NCI-H446 (cell line): ENCODE measurements around the gene ADCY10.
"Not testable (repeated sequence)": the region's sequence is repeated elsewhere in the genome, so short reads cannot be mapped to it uniquely, and the experiment has no call there.

ENCODE experiments used
- DNase-seq, 2 experiments: peaks; one replicate each; lab custom pipeline; 2025; lab: John Stamatoyannopoulos, UW

Gene ADCY10

DNA sequence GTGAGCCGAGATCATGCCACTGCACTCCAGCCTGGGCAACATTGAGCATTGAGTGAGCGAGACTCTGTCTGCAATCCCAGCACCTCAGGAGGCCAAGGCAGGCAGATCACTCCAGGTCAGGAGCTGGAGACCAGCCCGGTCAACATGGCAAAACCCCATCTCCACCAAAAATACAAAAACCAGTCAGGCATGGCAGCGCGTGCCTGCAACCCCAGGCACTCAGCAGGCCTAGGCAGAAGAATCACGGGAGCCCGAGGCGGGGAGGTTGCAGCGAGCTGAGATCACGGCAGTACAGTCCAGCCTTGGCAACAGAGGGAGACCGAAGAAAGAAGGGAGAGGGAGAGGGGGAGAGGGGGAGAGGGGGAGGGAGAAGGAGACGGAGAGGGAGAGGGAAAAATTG, 107.3 kb downstream of the ADCY10 start:
- not testable (repeated sequence) for DNase-seq

DNA sequence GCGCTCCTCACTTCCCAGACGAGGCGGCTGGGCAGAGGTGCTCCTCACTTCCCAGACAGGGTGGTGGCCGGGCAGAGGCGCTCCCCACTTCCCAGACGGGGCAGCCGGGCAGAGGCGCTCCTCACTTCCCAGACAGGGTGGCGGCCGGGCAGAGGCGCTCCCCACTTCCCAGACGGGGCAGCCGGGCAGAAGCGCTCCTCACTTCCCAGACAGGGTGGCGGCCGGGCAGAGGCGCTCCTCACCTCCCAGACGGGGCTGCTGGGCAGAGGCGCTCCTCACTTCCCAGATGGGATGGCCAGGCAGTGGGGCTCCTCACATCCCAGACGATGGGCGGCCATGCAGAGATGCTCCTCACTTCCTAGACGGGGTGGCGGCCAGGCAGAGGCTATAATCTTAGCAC, 107.7 kb downstream of the ADCY10 start:
- not testable (repeated sequence) for DNase-seq

DNA sequence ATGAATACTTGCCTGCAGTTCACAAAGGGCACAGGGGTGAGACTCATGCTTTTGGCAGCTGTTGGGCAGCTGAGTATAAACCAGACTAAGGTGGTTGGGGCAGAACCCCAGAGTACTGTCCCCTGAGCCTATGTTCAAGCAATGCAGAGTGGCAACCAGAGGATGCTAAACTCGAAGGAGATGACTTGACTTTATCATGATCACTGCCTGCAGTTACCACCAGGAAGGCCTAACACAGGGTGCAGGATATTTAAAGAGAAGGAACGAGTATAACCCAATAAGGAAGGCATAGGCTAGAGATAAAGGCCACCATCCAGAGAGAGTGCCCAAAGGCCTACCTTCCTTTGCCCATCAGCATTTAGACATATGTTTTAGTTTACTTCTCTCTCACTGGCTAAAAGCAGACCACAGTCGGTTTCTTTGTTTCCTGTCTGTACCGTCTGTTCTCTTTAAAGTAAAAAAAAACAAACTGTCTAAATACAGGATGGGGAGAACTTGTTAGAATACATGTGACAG, 108.8 kb downstream of the ADCY10 start:
- DNase-seq: no peak

DNA sequence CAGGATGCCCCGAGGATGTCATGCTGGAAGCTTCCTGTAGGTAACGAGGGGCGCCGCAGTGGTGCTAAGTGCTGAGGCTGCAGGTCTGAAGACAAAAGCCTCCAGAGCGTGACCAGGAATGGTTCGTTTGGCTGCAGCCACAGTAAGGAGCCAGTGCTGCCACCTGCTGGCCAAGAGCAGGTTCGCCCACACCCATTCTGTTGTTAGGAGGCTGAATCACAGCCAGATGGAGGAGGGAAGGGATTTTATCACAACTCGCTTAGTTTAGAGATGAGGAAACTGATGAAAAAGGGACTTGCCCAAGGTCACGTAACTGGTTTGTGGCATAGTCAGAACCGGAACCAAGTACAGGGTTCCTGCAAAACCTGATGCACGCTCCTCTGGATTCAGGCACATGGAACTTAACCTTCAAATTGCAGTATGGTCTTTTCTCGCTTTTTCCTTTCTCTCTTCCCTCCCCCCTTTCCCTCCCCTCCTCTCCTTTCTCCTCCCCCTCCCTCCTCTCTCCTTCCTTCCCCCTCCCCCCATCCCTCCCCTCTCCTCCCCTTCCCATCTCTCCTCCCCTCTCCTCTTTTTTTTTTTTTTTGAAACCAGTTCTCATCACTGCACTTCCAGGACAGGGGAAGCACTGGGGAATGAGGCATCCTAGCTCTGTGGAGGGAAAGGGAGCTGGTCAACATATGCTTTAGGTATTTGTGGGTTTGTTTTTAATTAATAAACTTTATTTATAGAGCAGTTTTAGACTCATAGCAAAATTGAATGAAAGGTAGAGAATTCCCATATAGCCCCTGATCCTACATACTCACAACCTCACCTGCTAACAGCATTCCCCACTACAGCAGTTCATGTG, 110.4 kb downstream of the ADCY10 start:
- DNase-seq: peak; percentile 92 to 94

DNA sequence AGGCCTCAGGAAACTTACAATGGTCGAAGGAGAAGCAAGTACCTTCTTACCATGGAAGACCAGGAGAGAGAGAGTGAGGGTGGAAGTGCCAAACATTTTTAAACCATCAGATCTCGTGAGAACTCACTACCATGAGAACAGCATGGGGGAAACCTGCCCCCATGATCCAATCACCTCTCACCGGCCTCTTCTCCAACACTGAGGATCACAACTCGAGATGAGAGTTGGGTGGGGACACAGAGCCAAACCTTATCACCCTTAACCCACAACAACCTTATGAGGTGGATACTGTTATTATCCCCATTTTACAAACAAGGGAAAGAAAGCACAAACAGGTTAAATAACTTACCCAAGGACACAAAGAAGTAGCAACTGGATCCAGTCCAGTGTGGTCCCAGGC, 111.7 kb downstream of the ADCY10 start:
- DNase-seq: no peak

DNA sequence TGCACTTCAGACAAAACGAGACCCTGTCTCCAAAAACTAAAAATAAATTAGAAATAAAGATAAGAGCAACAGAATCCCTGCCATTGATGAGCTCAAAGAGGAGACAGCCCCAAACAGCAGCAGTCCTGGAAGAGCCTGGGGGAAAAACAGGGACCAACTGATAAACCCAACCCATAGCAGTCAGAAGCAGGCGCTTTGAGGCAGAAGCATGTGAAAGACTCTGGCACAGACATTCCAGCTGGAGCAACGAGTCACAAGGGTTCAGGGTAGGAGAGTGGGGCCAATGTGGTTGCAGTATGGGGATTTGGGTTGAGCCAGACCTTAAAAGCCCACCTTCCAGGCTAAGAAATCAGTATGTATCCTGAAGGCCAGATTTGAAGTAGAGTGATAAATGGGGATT, 113.7 kb downstream of the ADCY10 start:
- DNase-seq: no peak

DNA sequence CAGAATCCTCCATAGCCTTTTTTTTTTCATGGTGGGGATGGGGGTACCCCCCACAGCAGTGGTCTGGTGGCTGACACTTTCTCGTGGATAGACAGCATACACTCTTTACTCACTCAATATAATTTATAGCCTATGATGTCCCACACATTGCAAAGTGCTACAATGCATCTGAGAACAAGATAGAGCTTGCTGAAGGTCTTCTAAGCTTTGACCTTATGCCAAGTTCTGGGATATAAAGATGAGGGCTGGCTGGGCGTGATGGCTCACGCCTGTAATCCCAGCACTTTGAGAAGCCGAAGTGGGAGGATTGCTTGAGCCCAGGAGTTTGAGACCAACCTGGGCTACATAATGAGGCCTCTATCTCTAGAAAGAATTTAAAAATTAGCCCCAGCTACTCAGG, 114.2 kb downstream of the ADCY10 start:
- no peak for DNase-seq

DNA sequence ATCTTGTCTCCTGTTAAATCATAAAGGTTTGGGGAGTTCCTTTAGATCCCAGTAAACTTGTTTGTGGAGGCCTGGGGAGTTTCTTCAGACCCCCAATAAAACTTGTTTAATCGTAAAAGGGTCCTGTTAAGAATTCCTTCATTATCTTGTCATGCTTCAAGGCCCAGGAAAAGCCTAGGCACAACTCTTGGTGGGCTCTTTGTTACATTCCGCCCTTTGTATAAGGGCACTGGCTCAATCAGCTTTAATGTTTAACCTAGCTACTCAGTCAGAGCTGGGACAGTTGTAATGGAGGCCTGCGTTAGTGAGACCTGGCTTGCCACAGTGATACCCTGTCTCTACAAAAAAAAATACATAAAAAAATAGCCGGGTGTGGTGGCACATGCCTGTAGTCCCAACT, 115.0 kb downstream of the ADCY10 start:
- DNase-seq: no peak

DNA sequence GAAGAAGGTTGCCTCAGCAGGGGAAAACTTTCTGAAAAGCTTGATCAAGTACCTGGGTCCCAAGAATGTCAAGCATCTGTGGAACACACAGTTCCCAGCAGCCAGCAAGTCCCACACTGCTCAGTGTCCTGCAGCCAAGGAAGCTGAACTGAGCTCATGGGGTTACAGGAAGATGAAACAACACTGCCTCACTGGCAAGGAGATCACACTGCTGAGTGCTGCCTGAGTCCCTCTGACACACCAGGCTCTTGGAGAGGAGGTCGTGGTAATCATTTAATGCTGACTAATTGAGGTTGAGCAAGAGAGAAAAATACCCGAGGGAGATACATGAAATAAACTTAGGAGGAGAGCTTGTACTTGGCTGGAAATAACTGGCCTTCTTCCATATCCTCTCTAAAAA, 116.9 kb downstream of the ADCY10 start:
- peak in 1 of 2 experiments; percentile 19 for DNase-seq

DNA sequence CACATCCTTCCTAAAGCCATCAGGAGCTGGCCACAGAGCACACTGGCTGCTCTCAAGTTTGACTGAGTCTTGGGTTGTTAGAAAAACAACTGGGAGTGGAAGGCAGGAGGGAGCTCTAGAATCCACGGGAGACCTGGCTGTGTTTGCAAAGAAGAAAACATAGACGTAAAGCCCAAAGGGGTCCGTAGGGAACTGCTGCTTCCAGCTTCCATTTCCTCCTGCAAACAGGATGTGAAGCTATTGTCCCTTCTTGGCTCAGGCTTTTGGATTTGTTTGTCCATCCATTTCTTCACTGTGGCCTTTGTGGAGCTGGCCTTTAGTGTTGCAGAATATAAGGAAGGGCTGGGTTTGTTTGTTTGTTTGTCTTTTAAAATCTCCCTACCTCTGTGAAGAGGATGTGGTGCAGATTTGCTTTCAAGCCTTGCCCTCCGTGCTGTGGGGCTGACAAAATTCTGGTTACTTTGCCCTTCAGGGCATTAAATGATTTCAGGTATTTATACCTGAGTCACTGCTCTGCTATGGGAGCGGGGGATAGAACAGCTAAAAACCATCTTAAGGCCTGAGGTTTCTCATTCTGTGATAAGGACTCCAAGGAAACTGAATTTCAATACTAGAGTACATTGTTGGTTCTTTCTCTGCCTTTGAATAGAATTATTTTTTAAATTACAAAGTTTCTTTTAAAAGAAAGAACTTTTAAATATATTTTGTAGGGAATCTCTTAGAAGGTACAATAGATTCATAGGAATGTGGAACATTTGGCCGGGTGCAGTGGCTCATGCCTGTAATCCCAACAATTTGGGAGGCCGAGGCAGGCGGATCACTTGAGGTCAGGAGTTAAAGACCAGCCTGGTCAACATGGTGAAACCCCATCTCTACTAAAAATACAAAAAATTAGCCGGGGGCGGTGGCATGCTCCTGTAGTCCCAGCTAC, 117.9 kb downstream of the ADCY10 start:
- DNase-seq: no peak

DNA sequence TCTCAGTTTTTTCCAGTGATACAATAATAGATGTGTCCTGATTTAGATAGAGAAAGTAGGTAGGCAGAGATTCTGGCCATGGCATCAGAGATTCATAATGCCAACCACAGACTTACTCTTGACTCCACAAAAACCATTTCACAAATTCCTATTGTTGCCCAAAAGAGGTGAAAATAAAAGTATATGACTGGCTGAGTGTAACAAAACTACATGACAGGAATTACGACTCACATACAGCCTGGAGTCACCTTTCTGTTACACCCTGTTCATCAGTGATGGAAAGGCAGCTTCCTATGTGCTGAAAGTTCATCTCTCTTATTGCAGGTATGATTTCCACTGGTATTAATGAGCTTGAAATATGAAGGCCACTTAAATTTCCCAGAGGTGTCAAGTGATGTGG, 119.9 kb downstream of the ADCY10 start:
- DNase-seq: no peak

DNA sequence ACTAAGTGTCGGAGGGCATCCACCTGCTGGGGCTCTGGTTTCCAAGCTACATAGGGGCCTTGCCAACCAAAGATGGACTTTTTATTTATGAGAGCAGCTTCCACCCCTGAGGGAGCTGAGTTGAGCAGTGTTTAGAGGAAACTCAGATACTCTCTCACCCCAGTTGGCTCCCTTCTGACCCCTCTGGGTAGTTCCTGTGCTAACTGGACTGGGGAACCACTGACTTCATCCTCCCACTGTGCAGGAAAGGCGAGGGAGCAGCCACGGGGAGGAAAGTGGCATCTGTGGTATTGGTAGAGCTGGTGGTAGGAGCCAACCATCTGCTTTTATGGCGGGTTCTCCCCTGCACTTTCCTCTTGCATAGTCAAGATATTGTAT, 121.8 kb downstream of the ADCY10 start:
- DNase-seq: no peak

DNA sequence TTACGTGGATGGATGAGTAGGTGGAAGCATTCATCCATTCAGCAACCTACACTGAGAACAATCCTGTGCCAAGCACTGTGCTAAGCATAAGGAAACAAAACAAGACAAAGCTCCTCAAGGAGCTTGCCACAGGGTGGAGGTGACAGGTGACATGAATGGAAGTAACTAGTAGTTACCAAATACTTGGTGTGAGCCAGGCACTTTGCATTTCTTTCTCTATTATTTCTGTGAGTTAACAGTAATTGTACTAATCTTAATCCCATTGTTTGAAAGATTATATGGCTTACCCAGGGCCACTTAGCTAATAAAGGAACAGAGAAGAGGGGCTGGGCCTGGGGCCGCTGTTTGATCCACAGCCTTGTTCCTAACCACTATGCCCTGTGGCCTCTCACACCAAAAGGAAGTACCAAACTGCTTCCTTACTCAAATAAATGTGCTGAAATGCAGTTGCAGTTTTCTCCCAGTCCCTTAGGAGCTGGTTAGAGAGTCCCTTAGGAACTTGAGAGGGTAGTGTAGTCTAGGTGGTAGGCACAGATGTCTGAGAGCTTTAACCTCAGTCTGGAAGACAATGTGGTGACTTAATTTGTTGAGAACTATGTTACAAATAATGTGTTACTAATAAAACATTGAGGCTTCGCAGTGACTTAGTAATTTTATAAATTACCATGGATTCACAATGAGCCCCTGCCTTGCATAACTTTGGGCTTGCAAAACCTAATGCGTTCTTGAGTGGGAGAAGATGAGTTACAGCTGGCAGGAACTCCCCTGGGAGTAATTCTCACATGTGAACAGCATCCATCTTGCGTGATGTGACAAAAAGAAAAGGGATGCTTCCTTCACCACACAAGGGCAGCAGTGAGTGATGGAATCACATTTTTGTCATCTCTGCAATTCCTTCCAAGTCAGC, 122.4 kb downstream of the ADCY10 start:
- no peak for DNase-seq

DNA sequence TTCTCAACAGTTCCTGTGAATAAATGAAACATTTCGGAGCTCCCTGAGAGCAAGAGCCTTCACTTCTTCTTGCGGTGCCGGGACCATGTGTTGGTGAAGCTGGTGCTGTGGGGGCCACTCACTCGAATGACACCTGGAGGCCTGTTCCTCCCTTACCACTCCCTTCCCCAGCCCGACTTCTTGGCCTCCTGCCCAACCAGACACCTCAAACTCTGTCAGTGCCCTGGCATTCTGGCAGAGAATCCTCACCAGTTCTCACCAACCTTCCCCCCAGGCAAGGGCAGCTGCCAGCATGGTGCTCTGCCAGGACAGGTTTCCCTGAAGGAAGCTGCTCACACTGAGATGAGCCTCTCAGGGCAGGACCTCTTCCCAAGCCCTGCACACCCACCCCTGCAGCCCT, 123.8 kb downstream of the ADCY10 start:
- no peak for DNase-seq

DNA sequence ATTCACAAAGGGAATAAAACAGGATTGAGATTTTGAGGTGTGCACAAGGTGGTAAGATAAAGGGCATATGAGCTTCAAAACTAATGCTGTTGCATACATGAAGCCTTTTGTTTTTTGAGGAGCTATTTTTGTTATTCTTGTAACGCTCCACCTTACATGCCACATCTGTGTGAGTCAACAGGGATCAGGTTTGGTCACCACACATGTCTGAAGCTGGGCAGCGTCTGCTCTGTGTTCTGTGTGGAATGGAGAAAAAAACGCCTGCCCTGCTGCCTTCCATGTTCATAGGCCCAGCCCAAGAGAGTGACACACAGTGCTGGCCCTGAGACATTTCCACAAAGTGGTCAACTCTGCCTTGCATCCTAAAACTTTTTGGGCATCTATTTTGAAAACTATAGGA, 124.4 kb downstream of the ADCY10 start:
- no peak for DNase-seq

DNA sequence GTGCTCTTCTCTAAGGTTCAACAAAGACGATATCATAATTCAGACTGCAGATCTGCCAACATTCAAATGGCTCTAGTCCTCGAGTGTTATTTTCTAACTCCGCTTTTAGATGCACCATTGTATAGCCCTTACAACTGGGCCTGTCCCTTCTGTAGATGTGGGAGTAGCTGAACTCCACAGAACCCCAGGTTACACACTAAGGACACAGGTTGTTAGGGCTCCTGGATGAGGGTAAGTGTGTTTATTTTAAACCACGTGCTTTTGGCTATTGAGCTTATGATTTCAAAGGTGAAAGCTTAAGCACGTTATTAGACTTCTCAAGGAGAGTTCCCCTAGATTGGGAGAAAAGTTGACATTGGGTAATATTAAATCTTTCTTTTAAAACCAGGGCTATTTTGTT, 127.4 kb downstream of the ADCY10 start:
- DNase-seq: no peak

DNA sequence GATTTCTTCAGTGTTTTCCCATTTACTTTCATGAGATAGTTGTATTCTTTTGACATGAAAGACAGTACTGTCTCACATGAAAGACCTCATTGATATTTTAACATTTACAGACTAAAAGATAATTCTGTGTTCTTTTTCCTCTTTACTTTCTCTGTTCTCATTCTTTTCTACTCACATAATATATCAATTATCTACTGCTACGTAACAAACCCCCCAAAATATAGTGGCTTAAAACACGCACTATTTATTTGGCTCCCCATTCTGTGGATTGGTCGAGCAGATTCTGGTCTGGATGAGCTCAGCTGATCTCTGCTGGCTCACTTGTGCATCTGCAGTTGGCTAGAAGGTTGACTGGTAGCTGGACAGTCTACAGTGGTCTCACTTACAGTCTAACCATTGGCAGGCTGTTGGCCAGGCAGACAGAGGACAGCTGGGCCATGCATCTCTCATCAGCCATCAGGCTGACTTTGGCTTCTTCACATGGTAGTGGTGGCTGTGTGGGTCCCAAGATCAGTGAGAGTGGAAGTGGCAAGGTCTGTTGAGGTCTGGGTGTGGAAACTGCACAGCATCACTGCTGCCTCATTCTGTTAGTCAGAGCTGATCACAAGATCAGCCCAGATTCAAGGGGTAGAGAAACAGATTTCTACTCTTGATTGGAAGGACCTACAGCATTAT, 128.9 kb downstream of the ADCY10 start:
- no peak for DNase-seq

DNA sequence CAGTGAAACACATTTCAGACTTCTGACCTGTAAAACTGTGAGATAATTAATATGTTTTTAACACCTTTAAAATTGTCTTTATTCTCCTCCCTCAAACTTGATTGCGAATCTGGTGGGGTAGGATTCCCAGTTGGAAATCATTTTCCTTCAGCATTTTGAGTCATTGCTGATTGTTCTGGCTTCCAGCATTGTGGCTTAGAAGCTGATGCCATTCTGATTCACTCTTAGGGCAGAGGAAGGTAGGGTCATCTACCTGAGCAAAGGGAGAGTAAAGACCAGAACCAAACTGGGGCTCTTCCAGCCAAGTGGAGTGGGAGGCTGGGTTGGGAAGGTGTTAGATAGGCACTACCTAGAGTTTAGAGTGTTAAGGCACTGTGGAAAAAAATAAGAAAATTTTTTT, 131.0 kb downstream of the ADCY10 start:
- DNase-seq: no peak

DNA sequence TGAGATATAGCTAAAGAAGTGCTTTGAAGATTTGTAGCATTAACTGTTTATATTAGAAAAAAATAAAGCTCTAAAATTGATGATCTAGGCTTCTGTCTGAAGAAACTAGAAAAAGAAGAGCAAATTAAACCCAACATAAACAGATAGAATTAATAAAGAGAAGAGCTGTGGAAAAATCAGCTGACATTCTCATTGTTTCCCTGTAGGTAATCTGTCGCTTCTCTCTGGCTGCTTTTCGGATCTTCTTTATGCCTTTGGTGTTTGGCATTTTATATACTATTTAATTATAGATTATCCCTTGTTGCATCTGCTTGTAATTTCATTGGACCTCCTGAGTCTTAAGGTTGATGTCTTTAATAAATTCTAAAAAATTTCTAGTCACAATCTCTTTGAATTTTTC, 132.4 kb downstream of the ADCY10 start:
- no peak for DNase-seq

DNA sequence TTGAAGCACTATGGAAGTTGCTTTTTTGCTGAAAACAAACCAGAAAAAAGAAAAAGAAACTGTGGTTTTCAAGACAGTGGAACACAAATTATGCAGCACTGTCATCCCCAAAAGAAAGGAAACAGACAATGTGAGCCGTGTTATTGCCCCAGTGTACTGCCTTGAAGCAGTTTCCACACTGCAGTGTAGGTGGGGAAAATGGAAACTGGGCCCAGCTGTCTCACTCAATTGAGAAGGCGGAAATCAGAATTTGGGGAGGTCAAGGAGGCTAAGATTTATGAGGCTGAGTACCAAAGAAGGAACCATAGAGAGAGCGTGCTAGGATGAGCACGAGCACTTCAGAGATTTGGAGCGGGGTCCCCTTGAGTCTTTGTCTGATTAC, 136.7 kb downstream of the ADCY10 start:
- no peak for DNase-seq

DNA sequence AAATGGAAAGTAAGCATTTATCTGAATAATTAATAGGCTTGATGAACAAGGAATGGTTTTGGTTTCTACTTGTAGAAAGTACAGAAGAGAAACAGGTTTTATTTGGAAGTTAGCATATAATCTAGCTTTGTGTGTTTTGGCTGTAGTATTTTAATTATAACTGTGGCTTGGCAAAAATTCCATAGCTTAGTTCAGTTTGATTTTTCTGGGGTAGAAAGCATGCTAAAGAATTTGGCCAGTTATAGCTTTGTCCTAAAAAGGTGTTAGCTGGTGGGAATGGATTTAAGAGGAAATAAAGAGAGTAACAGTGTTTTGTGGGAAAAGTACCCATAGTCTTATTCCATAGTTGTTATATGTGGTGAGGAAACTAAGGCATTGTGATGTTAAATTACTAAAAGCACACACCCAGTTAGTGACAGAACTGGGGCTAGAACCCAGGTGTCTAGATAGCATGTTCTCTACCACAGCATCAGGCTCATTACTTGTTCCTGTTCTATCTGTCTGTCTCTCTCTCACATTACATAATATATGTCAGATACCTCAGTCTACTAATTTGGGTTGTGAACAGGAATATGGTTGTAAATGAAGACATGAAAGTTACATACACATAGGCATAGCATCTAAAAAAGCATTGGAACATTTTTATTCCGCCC, 137.2 kb downstream of the ADCY10 start:
- DNase-seq: no peak
